NT2/D1 (cell line): ENCODE measurements around the gene PLAC1.

Experiments used
- SUZ12 ChIP-seq: IDR thresholded peaks from 2 replicates; pipeline ENCODE4 v1.6.1; 2011; ENCODE audit not compliant: insufficient read length, insufficient read depth; ENCODE audit errors: extremely low read depth
- ZNF274 ChIP-seq: IDR thresholded peaks from 2 replicates; pipeline ENCODE4 v1.6.1; 2011; ENCODE audit warnings: mild to moderate bottlenecking, low read depth, low read length

DNA sequence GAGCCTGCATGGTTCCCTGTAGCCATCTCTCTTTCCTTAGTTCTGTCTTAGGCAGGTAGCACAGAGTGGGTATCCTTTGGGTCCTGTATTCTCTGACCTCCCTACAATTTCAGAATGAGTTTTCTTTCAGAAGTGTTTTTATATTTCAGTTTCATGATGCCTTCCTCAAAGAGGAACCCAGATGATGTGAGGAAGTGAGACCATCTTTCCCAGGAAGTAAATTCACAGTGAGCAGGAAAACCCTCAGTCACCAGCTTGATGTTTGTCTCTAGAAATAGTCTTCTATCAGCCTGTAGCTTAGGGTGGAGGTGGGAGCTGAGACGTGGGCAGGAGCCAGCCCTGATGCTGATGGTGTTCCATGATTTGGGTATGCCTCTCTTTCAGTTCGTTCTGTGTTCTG is 16.9 kb downstream of the PLAC1 start:
- TF ChIP-seq SUZ12 (no peak), ZNF274 (no peak)
